Neural progenitor cell (in vitro differentiated cells): ENCODE measurements around the gene DCANP1. TPM values are rescaled to one million over a fixed set of nuclear protein-coding genes. Genes with fewer than 3 reads are reported as not detected.

ENCODE experiments used
- DNase-seq: peaks from one replicate; pipeline ENCODE4 v3.0.0-alpha.2; 2016; ENCODE audit warnings: low spot score
- H2AFZ ChIP-seq: fragments of 200-600 bp; sonication (generic); replicated peaks from 2 replicates; pipeline ENCODE4 v1.6.1; 2016; ENCODE audit warnings: antibody characterized with exemption
- H3F3A ChIP-seq: fragments of 200-600 bp; sonication (generic); 2 replicates; pipeline ENCODE4 v1.6.1; 2016; ENCODE audit warnings: antibody characterized with exemption, low read depth
- H3K27ac ChIP-seq: fragments of 200-600 bp; sonication (generic); 2 replicates; pipeline ENCODE4 v1.5.1; 2016; ENCODE audit warnings: mild to moderate bottlenecking
- H3K27me3 ChIP-seq: fragments of 200-600 bp; sonication (generic); 2 replicates; pipeline ENCODE4 v1.6.1; 2016; ENCODE audit warnings: mild to moderate bottlenecking, moderate library complexity
- H3K36me3 ChIP-seq: fragments of 200-600 bp; sonication (generic); 2 replicates; pipeline ENCODE4 v1.5.1; 2016
- H3K4me1 ChIP-seq: fragments of 200-600 bp; sonication (generic); 2 replicates; pipeline ENCODE4 v1.6.1; 2016; ENCODE audit warnings: mixed run types
- H3K4me2 ChIP-seq: fragments of 200-600 bp; sonication (generic); 2 replicates; pipeline ENCODE4 v1.6.1; 2016
- H3K4me3 ChIP-seq: fragments of 200-600 bp; sonication (generic); 2 replicates; pipeline ENCODE4 v1.5.1; 2016
- H3K79me2 ChIP-seq: fragments of 200-600 bp; sonication (generic); 2 replicates; pipeline ENCODE4 v1.6.1; 2016; ENCODE audit warnings: low read depth
- H3K9ac ChIP-seq: fragments of 200-600 bp; sonication (generic); 2 replicates; pipeline ENCODE4 v1.6.1; 2016
- H3K9me3 ChIP-seq: fragments of 200-600 bp; sonication (generic); 2 replicates; pipeline ENCODE4 v1.5.1; 2016; ENCODE audit warnings: low read depth
- H4K20me1 ChIP-seq: fragments of 200-600 bp; sonication (generic); 2 replicates; pipeline ENCODE4 v1.6.1; 2016; ENCODE audit warnings: low read depth
- H3K27ac Mint-ChIP-seq: 3 replicates; pipeline ENCODE4 v1.8.0; 2021; ENCODE audit warnings: mixed read lengths
- H3K27me3 Mint-ChIP-seq: 2 replicates; pipeline ENCODE4 v1.8.0; 2022; ENCODE audit warnings: low read depth, mild to moderate bottlenecking, inconsistent platforms, moderate library complexity, mixed read lengths; ENCODE audit not compliant: insufficient read depth
- H3K36me3 Mint-ChIP-seq: 3 replicates; pipeline ENCODE4 v1.8.0; 2021; ENCODE audit warnings: mixed read lengths
- H3K4me1 Mint-ChIP-seq: 3 replicates; pipeline ENCODE4 v1.8.0; 2021; ENCODE audit warnings: mixed read lengths
- H3K4me3 Mint-ChIP-seq: 3 replicates; pipeline ENCODE4 v1.8.0; 2021; ENCODE audit warnings: mild to moderate bottlenecking, moderate library complexity, mixed read lengths
- H3K9me3 Mint-ChIP-seq: 3 replicates; pipeline ENCODE4 v1.8.0; 2020; ENCODE audit warnings: mixed read lengths
- EZH2 ChIP-seq: fragments of 200-600 bp; sonication (generic); IDR thresholded peaks from 2 replicates; pipeline ENCODE4 v1.6.1; 2017; ENCODE audit warnings: antibody characterized with exemption, mild to moderate bottlenecking, moderate library complexity
- EZH2phosphoT487 ChIP-seq: fragments of 200-600 bp; sonication (generic); IDR thresholded peaks from 2 replicates; pipeline ENCODE4 v1.6.1; 2017; ENCODE audit warnings: antibody characterized with exemption
- total RNA-seq: library from RNA; depleted of rRNA; stranded (reverse); fragments of >200 nt; gene quantifications from 2 replicates; pipeline ENCODE4 v1.2.3, GENCODE V29; 2015; ENCODE audit warnings: low replicate concordance
- TF ChIP-seq, protein P1 (sequence below): fragments of 200-600 bp; sonication (generic); IDR thresholded peaks from 2 replicates; pipeline ENCODE4 v1.5.1; 2017; ENCODE audit warnings: antibody characterized with exemption, mild to moderate bottlenecking

Gene DCANP1
- total RNA-seq, 1 donor from 2014 or later: not detected

DNA sequence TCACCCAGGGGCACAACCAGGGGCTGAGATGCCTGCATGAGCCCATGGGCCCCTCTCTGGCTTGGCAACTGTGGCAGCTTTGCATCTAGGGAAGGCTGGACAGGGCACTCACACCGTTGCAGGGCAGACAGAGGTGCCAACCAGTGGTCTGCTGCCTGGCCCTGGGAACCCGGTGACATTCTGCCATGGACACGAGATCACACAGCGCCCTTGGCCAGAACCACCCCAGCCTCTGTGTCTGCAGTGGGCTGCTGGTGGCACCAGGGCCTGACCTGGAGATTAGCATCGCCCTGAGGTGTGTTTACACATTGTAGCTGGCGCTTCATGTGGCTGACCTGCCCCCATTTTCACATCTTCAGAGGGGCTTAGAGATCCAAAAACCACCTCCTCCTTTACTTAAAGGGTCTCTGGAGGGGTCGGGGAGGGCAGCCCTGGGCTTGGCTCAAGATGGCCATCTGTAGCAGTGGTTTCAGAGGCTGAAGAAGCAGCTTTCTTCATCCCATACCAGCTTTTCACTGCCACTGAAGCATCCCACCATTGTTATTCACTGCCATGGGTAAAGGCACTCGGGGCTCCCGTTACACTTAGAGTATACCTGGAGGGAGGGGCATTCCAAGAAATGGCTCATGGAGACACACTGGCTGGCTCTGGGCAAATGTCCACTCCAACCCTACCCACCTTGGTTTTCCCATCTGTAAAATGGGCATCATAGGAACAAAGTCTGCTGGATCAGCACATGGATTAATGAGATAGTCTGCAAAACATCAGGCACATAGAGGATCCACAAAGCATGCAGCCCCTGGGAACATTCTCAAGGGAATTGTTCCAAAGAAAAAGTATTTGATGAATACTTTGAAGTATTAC, 11.4 kb downstream of the DCANP1 start:
- H3K4me1 Mint-ChIP-seq: peaks cover 22% of the 10 kb centered on the region
- no peaks in the 10 kb centered on the region for H4K20me1 ChIP-seq
- peaks cover 3% of the 10 kb centered on the region for H3K27me3 Mint-ChIP-seq
- no peaks in the 10 kb centered on the region for H3K9me3 Mint-ChIP-seq
- no peaks in the 10 kb centered on the region for H3K79me2 ChIP-seq
- no peaks in the 10 kb centered on the region for H3K9me3 ChIP-seq
- H3K4me2 ChIP-seq: no peak overlapping the region
- no peak overlapping the region for H3K4me3 Mint-ChIP-seq
- no peaks in the 10 kb centered on the region for H3K27me3 ChIP-seq
- no peak overlapping the region for H3K27ac ChIP-seq
- H2AFZ ChIP-seq: no peak overlapping the region
- H3K36me3 ChIP-seq: no peaks in the 10 kb centered on the region
- H3K4me1 ChIP-seq: peaks cover 3% of the 10 kb centered on the region
- no peaks in the 10 kb centered on the region for H3F3A ChIP-seq
- TF ChIP-seq EZH2phosphoT487: no peak
- TF ChIP-seq, protein P1, sequence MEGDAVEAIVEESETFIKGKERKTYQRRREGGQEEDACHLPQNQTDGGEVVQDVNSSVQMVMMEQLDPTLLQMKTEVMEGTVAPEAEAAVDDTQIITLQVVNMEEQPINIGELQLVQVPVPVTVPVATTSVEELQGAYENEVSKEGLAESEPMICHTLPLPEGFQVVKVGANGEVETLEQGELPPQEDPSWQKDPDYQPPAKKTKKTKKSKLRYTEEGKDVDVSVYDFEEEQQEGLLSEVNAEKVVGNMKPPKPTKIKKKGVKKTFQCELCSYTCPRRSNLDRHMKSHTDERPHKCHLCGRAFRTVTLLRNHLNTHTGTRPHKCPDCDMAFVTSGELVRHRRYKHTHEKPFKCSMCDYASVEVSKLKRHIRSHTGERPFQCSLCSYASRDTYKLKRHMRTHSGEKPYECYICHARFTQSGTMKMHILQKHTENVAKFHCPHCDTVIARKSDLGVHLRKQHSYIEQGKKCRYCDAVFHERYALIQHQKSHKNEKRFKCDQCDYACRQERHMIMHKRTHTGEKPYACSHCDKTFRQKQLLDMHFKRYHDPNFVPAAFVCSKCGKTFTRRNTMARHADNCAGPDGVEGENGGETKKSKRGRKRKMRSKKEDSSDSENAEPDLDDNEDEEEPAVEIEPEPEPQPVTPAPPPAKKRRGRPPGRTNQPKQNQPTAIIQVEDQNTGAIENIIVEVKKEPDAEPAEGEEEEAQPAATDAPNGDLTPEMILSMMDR: no peak
- TF ChIP-seq EZH2: no peak
- no peaks in the 10 kb centered on the region for H3K36me3 Mint-ChIP-seq
- H3K4me3 ChIP-seq: no peak overlapping the region
- no peak overlapping the region for H3K27ac Mint-ChIP-seq
- no peak for DNase-seq
- H3K9ac ChIP-seq: no peak overlapping the region

DNA sequence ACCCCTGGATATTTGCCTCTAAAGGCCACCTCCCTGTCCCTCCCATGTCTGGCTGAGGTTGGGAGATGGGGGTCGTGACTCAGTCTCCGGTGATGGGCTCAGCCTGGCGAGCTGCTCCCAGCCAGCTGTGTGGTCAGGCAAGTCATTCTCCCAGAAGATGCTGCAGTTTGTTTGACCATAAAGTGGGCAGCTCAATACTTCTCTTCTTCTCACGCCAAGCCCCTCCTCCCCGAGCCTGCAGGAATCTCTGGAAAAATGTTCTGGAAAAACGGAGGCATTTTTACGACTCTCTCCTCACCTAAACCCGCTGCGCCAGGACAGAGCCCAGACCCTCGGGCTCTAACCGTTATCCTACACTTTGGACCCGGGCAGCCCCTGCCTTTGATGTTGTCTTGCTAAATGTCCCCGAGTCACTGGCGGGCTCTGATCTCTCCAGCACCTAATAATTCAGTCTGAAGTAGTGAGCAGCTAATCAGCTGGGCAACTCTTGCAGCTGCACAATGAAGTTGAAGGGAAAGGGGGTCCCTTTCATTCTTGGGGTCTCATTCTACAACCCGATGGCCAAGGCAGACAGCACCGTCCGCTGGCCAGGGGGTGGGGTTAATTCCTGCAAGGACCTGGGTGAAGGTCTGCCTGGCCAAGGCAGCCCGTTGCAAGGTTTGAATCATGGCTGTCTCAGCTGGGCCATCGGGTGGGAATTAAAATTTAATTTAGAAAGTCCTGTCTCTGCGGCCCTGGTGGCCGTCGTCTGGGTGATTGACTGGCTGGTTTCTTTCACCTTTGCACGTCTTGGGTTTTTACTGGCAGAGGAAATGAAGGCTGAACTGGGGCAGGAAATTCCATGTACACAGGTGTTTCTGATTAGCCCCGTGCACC, 12.3 kb downstream of the DCANP1 start:
- no peak overlapping the region for H3K4me3 ChIP-seq
- no peak overlapping the region for H3K27ac ChIP-seq
- H3K36me3 Mint-ChIP-seq: no peaks in the 10 kb centered on the region
- H3K9ac ChIP-seq: no peak overlapping the region
- TF ChIP-seq, protein P1: no peak
- no peak for TF ChIP-seq EZH2phosphoT487
- no peak for TF ChIP-seq EZH2
- no peaks in the 10 kb centered on the region for H3K9me3 ChIP-seq
- no peak for DNase-seq
- H2AFZ ChIP-seq: no peak overlapping the region
- H3K4me2 ChIP-seq: no peak overlapping the region
- peaks cover 1% of the 10 kb centered on the region for H3K27me3 Mint-ChIP-seq
- peak overlapping the region; percentile 42 for H3K27ac Mint-ChIP-seq
- H3K9me3 Mint-ChIP-seq: no peaks in the 10 kb centered on the region
- peaks cover 4% of the 10 kb centered on the region for H3K4me1 ChIP-seq
- H3F3A ChIP-seq: no peaks in the 10 kb centered on the region
- H3K4me1 Mint-ChIP-seq: peaks cover 18% of the 10 kb centered on the region
- H3K4me3 Mint-ChIP-seq: no peak overlapping the region
- H3K36me3 ChIP-seq: no peaks in the 10 kb centered on the region
- no peaks in the 10 kb centered on the region for H3K79me2 ChIP-seq
- H4K20me1 ChIP-seq: no peaks in the 10 kb centered on the region
- no peaks in the 10 kb centered on the region for H3K27me3 ChIP-seq

DNA sequence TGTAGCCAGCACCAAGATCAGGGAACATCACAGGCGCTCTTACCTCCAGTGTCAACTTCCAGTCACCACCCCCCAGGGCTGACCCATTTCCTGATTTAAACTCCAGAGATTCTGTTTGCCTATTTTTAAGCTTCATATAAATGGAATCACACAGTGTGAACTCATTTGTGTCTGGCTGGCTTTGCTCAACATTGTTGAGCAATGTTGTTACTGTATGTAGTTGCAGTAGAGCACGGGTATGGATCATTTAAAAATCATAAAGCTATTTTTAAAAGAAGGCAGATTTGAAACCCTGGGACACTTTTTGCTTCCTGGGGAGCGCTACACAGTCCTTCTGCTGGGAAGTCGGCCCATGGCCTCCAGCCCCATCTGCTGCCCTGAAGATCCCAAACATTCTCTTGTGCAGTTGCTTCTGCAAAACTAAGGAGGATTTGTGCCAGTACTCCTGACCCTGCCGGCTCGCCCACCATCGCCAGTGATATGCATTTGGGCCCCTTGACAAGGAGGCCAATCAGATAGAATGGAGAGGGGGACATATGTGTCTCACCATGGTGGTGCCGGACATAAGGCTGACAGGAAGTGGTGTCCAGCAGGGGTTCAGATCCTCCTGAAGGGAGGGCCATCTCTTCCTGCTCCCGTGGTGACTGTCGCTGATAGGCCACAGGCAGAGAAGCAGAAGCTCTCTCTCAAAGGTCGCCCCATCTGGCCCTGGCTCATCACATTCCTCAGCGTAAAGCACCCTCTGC, 13.3 kb downstream of the DCANP1 start:
- no peaks in the 10 kb centered on the region for H3K36me3 ChIP-seq
- peaks cover 8% of the 10 kb centered on the region for H3K4me1 ChIP-seq
- no peak overlapping the region for H2AFZ ChIP-seq
- Mint-ChIP-seq H3K4me1 (peaks cover 10% of the 10 kb centered on the region), H3K27me3 (no peaks in the 10 kb centered on the region), H3K9me3 (peaks cover 2% of the 10 kb centered on the region), H3K4me3 (no peak overlapping the region), H3K36me3 (no peaks in the 10 kb centered on the region), H3K27ac (peak overlapping the region; percentile 85)
- no peak overlapping the region for H3K4me3 ChIP-seq
- H3K9me3 ChIP-seq: peaks cover under 1% of the 10 kb centered on the region
- H3K27me3 ChIP-seq: no peaks in the 10 kb centered on the region
- no peaks in the 10 kb centered on the region for H3F3A ChIP-seq
- no peaks in the 10 kb centered on the region for H3K79me2 ChIP-seq
- H3K9ac ChIP-seq: no peak overlapping the region
- DNase-seq: no peak
- H3K4me2 ChIP-seq: no peak overlapping the region
- no peak overlapping the region for H3K27ac ChIP-seq
- H4K20me1 ChIP-seq: no peaks in the 10 kb centered on the region
- TF ChIP-seq EZH2 (no peak), EZH2phosphoT487 (no peak)
- TF ChIP-seq, protein P1: no peak
